K562 (cell line): ENCODE data around the gene WWP2. TPM values are rescaled to one million over a fixed set of nuclear protein-coding genes. Genes with fewer than 3 reads are reported as not detected.

Experiments
- ATAC-seq: fragments of 200-7000 bp; cut with Tn5 transposase; 3 replicates; pipeline ENCODE4 v1.9.1; 2020; ENCODE audit warnings: moderate library complexity
- BruUV-seq: library from RNA; stranded (reverse); fragments of 400-500 nt; replicated peaks from 2 replicates; lab custom pipeline; 2021; lab: Mats Ljungman, UMichigan
- CTCF ChIA-PET: fragments of 300-600 bp; formaldehyde crosslinking; extraction: SDS; loops from one replicate; lab custom pipeline; 2021; ENCODE audit warnings: low intra/inter-chr PET ratio; lab: Yijun Ruan, JAX
- POLR2A ChIA-PET: fragments of 300-600, 350-650 bp; sonication (Branson Sonifier 250); formaldehyde crosslinking; extraction: SDS; loops from one replicate; lab custom pipeline; 2021; ENCODE audit warnings: antibody characterized with exemption, inconsistent platforms; lab: Yijun Ruan, JAX
- DNase-seq, 4 experiments: peaks; one replicate each; pipeline versions ENCODE4 v3.0.0 to v3.0.0-alpha.2; 2011 to 2018; ENCODE audit warnings: low spot score in 3 of 4, mixed read lengths in 3 of 4; ENCODE audit errors: extremely low read depth in 1 of 4
- FAIRE-seq: peaks from 2 replicates; lab custom pipeline; 2011; peaks lifted over from hg19 to GRCh38; lab: Jason Lieb, UNC
- H2AFZ ChIP-seq: 2 replicates; pipeline ENCODE4 v1.6.0; 2011; ENCODE audit warnings: low read depth, low read length, control low read depth, inconsistent platforms
- H3K27ac ChIP-seq: fragments of 200-600 bp; 3 replicates; pipeline ENCODE4 v1.8.0; 2011; ENCODE audit warnings: low read depth, mild to moderate bottlenecking, control low read depth, inconsistent platforms, low read length, moderate library complexity, mixed read lengths; ENCODE audit errors: extremely low read depth
- H3K27me3 ChIP-seq, 2 experiments: fragments of 300-600 bp in 1 of 2; 2 replicates in 1 of 2; 3 replicates in 1 of 2; pipeline versions ENCODE4 v1.6.0 to v1.8.0; 2011; ENCODE audit warnings: inconsistent platforms in 2 of 2, low read length in 2 of 2, mild to moderate bottlenecking in 1 of 2, mixed read lengths in 1 of 2, moderate library complexity in 1 of 2; ENCODE audit not compliant: control insufficient read depth in 2 of 2, insufficient read depth in 2 of 2
- H3K36me3 ChIP-seq: fragments of 300-600 bp; 3 replicates; pipeline ENCODE4 v1.8.0; 2011; ENCODE audit warnings: mild to moderate bottlenecking, low read length, inconsistent platforms; ENCODE audit not compliant: control insufficient read depth, insufficient read depth
- H3K4me1 ChIP-seq, 2 experiments: fragments of 200-600 bp in 1 of 2; replicated peaks in 1 of 2; 2 replicates in 1 of 2; 3 replicates in 1 of 2; pipeline versions ENCODE4 v1.5.1 to v1.8.0; 2011; ENCODE audit warnings: inconsistent platforms in 2 of 2, low read length in 2 of 2, mild to moderate bottlenecking in 1 of 2, mixed read lengths in 1 of 2, moderate library complexity in 1 of 2; ENCODE audit not compliant: control insufficient read depth in 2 of 2, insufficient read depth in 2 of 2
- H3K4me2 ChIP-seq: 2 replicates; pipeline ENCODE4 v1.6.1; 2011; ENCODE audit warnings: low read length, control low read depth, inconsistent platforms, mixed read lengths; ENCODE audit not compliant: insufficient read depth
- H3K4me3 ChIP-seq: fragments of 200-600 bp; sonication (generic), shearing (Covaris generic); 2 replicates; pipeline ENCODE4 v1.5.1; 2016; ENCODE audit warnings: control low read depth, inconsistent platforms
- H3K79me2 ChIP-seq: fragments of 200-600 bp; 3 replicates; pipeline ENCODE4 v1.8.0; 2011; ENCODE audit warnings: low read length, inconsistent platforms; ENCODE audit not compliant: control insufficient read depth, insufficient read depth
- H3K9ac ChIP-seq, 2 experiments: 2 replicates each; pipeline versions ENCODE4 v1.6.0 to v1.6.1; 2011; ENCODE audit warnings: low read depth in 2 of 2, low read length in 2 of 2, control low read depth in 1 of 2, inconsistent platforms in 1 of 2, mild to moderate bottlenecking in 1 of 2, mixed read lengths in 1 of 2; ENCODE audit not compliant: insufficient read depth in 1 of 2
- H3K9me1 ChIP-seq: one replicate; pipeline ENCODE4 v1.6.0; 2011; ENCODE audit warnings: inconsistent platforms, mild to moderate bottlenecking, low read length, moderate library complexity; ENCODE audit not compliant: control insufficient read depth, insufficient read depth
- H3K9me3 ChIP-seq: replicated peaks from 2 replicates; pipeline ENCODE4 v1.5.1; 2011; ENCODE audit warnings: low read depth, low read length, inconsistent platforms; ENCODE audit not compliant: control insufficient read depth, insufficient read depth
- H4K20me1 ChIP-seq: replicated peaks from 2 replicates; pipeline ENCODE4 v1.6.1; 2011; ENCODE audit warnings: low read length, inconsistent platforms, mixed read lengths; ENCODE audit not compliant: control insufficient read depth, insufficient read depth
- CREBBP ChIP-seq: IDR thresholded peaks from one replicate; pipeline ENCODE4 v1.6.1; 2012; ENCODE audit warnings: low read depth, mild to moderate bottlenecking, control low read depth, inconsistent platforms, low read length
- EGR1 ChIP-seq: fragments of 450-650 bp; conservative IDR thresholded peaks from 2 replicates; pipeline ENCODE4 v1.6.1; 2017; ENCODE audit warnings: mild to moderate bottlenecking
- FOXA1 ChIP-seq: fragments of 450-650 bp; IDR thresholded peaks from 2 replicates; pipeline ENCODE4 v1.6.1; 2016; ENCODE audit warnings: mild to moderate bottlenecking, borderline replicate concordance
- PHF20 ChIP-seq: fragments of 450-650 bp; IDR thresholded peaks from 2 replicates; pipeline ENCODE4 v1.6.1; 2018; ENCODE audit not compliant: partially characterized antibody
- PYGO2 ChIP-seq: fragments of 450-650 bp; IDR thresholded peaks from 2 replicates; pipeline ENCODE4 v1.6.1; 2016; ENCODE audit warnings: mild to moderate bottlenecking, missing genetic modification characterization, moderate library complexity, missing compliant biosample characterization
- SREBF2 ChIP-seq: sonication (generic); formaldehyde crosslinking; IDR thresholded peaks from 2 replicates; pipeline ENCODE4 v1.4.0; 2020; ENCODE audit warnings: mild to moderate bottlenecking, missing genetic modification reagents
- SRSF7 ChIP-seq: fragments of 200-400 bp; formaldehyde crosslinking; optimal IDR thresholded peaks from 2 replicates; pipeline ENCODE3; 2017; ENCODE audit warnings: mild to moderate bottlenecking, low read depth, low read length
- TFAM ChIP-seq: fragments of 250-450 bp; sonication (Bioruptor Pico); conservative IDR thresholded peaks from 2 replicates; pipeline ENCODE4 v1.5.0; 2021; ENCODE audit warnings: mild to moderate bottlenecking, moderate library complexity
- ZFP1 ChIP-seq: fragments of 450-650 bp; formaldehyde crosslinking; IDR thresholded peaks from 2 replicates; pipeline ENCODE4 v1.4.0; 2020; ENCODE audit warnings: mild to moderate bottlenecking, mixed read lengths
- ZNF140 ChIP-seq: fragments of 250-450 bp; sonication (Bioruptor Pico); IDR thresholded peaks from 2 replicates; pipeline ENCODE4 v1.8.0; 2021; ENCODE audit warnings: moderate library complexity, mild to moderate bottlenecking, inconsistent platforms
- ZNF584 ChIP-seq: fragments of 200-800 bp; sonication (Bioruptor generic); IDR thresholded peaks from 2 replicates; pipeline ENCODE4 v1.6.1; 2016; ENCODE audit warnings: low read depth, mild to moderate bottlenecking, missing genetic modification characterization, missing compliant biosample characterization
- WGBS: fragments of 100-300 bp; shearing (Covaris generic); methylation state at CpG from one replicate; pipeline ENCODE4 v1.1.6; 2016; ENCODE audit warnings: low coverage, mixed read lengths; ENCODE audit not compliant: insufficient coverage; ENCODE audit errors: missing lambda C conversion rate; 5-methylcytosine and 5-hydroxymethylcytosine counted together
- in situ Hi-C: fragments of 300-500 bp; cut with MboI; formaldehyde crosslinking; loops from 4 replicates; pipeline ENCODE4 v1.15.0; 2018; ENCODE audit warnings: inconsistent platforms, mixed read lengths
- intact Hi-C: fragments of 100-400 bp; cut with micrococcal nuclease; formaldehyde crosslinking; loops from 2 replicates; pipeline ENCODE4 v1.14.2; 2022
- polyA plus RNA-seq, 8 experiments: library from polyadenylated mRNA; depleted of rRNA in 4 of 8; stranded (reverse) in 5 of 8; unstranded in 3 of 8; fragments of >200 nt; fragmentation: Nextera tagmentation in 2 of 8; fragmentation: Illumina TruSeq in 1 of 8; extraction: Ambion mirVana in 2 of 8; extraction: Trizol in 1 of 8; gene quantifications; 2 replicates each; pipeline versions ENCODE4 v1.2.1 to v1.2.3, GENCODE V29; 2011 to 2014; ENCODE audit warnings: inconsistent platforms in 1 of 8, missing spikeins in 1 of 8
- total RNA-seq, 7 experiments: library from RNA; depleted of rRNA in 6 of 7; stranded (reverse); fragments of >200 nt in 6 of 7; fragmentation: Illumina TruSeq in 2 of 7; extraction: Trizol in 2 of 7; gene quantifications; 2 replicates each; pipeline versions ENCODE4 v1.2.1 to v1.2.3, GENCODE V29; 2011 to 2021; ENCODE audit warnings: low replicate concordance in 1 of 7
- TF ChIP-seq, protein P1 (sequence below): fragments of 450-650 bp; IDR thresholded peaks from 2 replicates; pipeline ENCODE4 v1.7.0; 2016; ENCODE audit warnings: borderline replicate concordance
- TF ChIP-seq, protein P2 (sequence below): fragments of 250-450 bp; sonication (Bioruptor Pico); IDR thresholded peaks from 2 replicates; pipeline ENCODE4 v1.4.0; 2020; ENCODE audit warnings: mild to moderate bottlenecking
- TF ChIP-seq, protein P3 (sequence below): fragments of 450-650 bp; IDR thresholded peaks from 2 replicates; pipeline ENCODE4 v1.6.1; 2017; ENCODE audit warnings: antibody characterized with exemption
- TF ChIP-seq, protein P4 (sequence below): fragments of 450-650 bp; conservative IDR thresholded peaks from 2 replicates; pipeline ENCODE4 v1.6.1; 2016; ENCODE audit warnings: missing genetic modification characterization, low read depth, mild to moderate bottlenecking, missing compliant biosample characterization, moderate library complexity

Gene WWP2
- total and polyA plus RNA-seq, 9 of the 15 experiments (the other 6 are each of a cell fraction or from before 2014, with no cell fraction given): 1.9 to 34.4 (median 14.6) TPM

DNA sequence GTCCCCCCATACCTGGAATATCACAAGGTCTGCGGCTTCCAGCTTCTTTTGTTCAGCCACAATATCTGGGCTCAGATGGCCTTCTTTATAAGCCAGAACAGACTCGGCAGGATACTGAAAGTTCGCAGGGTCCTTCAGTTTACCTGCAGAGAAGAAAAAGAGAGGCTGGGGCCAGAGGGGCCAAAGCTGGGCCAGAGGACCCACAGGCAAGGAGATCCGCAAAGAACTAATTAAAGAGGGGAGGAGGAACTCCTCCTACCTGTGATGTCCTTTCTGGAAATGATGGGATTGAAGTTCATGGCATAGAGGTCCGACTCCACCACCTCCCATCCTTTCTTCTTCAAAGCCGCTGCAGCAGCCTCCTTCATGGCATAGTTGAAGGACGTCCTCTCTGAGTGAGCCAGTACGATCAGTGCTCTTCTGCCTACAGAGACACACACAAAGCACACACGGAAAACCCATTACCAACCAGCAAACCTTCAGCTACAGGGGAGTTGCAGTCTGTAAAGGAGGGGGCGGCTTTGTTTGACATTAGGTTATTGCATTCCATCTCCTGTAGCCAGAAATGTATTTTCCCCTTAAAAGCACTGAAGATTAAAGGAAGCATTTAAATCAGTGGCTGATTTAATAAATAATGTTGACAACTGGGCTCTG lies 43.9 kb upstream of the WWP2 start:
- Histone ChIP-seq H3K9me1 (no peaks in the 10 kb centered on the region), H4K20me1 (no peaks in the 10 kb centered on the region), H3K27ac (no peak overlapping the region), H2AFZ (no peak overlapping the region), H3K9me3 (no peaks in the 10 kb centered on the region), H3K36me3 (peaks cover 43% of the 10 kb centered on the region; the same call in 1 of the 3 replicates), H3K79me2 (peaks cover 12% of the 10 kb centered on the region), H3K27me3 (no peaks in the 10 kb centered on the region; a peak in 1 of 5 replicates), H3K9ac (no peak overlapping the region), H3K4me3 (no peak overlapping the region), H3K4me1 (peaks cover 6 to 16% of the 10 kb centered on the region in 2 experiments; a peak in 2 of 5 replicates), H3K4me2 (no peak overlapping the region)
- CTCF ChIA-PET: no interaction called here
- POLR2A ChIA-PET: interaction anchor here (1.5 kb wide), 1 partner anchor 8 kb away, joined by 11 read pairs; the partner anchor contains the start of gene NQO1
- TF ChIP-seq, protein P1, sequence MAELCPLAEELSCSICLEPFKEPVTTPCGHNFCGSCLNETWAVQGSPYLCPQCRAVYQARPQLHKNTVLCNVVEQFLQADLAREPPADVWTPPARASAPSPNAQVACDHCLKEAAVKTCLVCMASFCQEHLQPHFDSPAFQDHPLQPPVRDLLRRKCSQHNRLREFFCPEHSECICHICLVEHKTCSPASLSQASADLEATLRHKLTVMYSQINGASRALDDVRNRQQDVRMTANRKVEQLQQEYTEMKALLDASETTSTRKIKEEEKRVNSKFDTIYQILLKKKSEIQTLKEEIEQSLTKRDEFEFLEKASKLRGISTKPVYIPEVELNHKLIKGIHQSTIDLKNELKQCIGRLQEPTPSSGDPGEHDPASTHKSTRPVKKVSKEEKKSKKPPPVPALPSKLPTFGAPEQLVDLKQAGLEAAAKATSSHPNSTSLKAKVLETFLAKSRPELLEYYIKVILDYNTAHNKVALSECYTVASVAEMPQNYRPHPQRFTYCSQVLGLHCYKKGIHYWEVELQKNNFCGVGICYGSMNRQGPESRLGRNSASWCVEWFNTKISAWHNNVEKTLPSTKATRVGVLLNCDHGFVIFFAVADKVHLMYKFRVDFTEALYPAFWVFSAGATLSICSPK: no peak
- TF ChIP-seq, protein P2, sequence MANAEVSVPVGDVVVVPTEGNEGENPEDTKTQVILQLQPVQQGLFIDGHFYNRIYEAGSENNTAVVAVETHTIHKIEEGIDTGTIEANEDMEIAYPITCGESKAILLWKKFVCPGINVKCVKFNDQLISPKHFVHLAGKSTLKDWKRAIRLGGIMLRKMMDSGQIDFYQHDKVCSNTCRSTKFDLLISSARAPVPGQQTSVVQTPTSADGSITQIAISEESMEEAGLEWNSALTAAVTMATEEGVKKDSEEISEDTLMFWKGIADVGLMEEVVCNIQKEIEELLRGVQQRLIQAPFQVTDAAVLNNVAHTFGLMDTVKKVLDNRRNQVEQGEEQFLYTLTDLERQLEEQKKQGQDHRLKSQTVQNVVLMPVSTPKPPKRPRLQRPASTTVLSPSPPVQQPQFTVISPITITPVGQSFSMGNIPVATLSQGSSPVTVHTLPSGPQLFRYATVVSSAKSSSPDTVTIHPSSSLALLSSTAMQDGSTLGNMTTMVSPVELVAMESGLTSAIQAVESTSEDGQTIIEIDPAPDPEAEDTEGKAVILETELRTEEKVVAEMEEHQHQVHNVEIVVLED (CRISPR knock-in tag): no peak
- TF ChIP-seq ZNF584 (CRISPR knock-in tag) (no peak), FOXA1 (no peak), SRSF7 (no peak), SREBF2 (CRISPR knock-in tag) (no peak), TFAM (CRISPR knock-in tag) (no peak), PYGO2 (tag) (no peak), PHF20 (no peak), EGR1 (no peak), ZNF140 (CRISPR knock-in tag) (no peak), CREBBP (no peak), ZFP1 (CRISPR knock-in tag) (no peak)
- TF ChIP-seq, protein P3, sequence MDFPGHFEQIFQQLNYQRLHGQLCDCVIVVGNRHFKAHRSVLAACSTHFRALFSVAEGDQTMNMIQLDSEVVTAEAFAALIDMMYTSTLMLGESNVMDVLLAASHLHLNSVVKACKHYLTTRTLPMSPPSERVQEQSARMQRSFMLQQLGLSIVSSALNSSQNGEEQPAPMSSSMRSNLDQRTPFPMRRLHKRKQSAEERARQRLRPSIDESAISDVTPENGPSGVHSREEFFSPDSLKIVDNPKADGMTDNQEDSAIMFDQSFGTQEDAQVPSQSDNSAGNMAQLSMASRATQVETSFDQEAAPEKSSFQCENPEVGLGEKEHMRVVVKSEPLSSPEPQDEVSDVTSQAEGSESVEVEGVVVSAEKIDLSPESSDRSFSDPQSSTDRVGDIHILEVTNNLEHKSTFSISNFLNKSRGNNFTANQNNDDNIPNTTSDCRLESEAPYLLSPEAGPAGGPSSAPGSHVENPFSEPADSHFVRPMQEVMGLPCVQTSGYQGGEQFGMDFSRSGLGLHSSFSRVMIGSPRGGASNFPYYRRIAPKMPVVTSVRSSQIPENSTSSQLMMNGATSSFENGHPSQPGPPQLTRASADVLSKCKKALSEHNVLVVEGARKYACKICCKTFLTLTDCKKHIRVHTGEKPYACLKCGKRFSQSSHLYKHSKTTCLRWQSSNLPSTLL: no peak
- TF ChIP-seq, protein P4, sequence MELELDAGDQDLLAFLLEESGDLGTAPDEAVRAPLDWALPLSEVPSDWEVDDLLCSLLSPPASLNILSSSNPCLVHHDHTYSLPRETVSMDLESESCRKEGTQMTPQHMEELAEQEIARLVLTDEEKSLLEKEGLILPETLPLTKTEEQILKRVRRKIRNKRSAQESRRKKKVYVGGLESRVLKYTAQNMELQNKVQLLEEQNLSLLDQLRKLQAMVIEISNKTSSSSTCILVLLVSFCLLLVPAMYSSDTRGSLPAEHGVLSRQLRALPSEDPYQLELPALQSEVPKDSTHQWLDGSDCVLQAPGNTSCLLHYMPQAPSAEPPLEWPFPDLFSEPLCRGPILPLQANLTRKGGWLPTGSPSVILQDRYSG (tag): no peak
- ATAC-seq: no peak
- intact Hi-C loops (no loop called here), in situ Hi-C loops (no loop called here)
- BruUV-seq: no TSS peak
- FAIRE-seq: no peak
- WGBS: 76% methylated on average over 10 of the region's 10 CpGs
- DNase-seq: no peak
